HEK293 (cell line): Measurements from ENCODE around the gene DNAAF8.

Experiments used
- BCL11A ChIP-seq: fragments of 450-650 bp; formaldehyde crosslinking; IDR thresholded peaks from 2 replicates; pipeline ENCODE4 v1.5.1; 2016; ENCODE audit warnings: low read depth, missing biosample characterization, missing genetic modification characterization
- EGR2 ChIP-seq: fragments of 450-650 bp; formaldehyde crosslinking; IDR thresholded peaks from 2 replicates; pipeline ENCODE4 v1.5.1; 2016; ENCODE audit warnings: low read depth, missing biosample characterization, missing genetic modification characterization
- GLIS2 ChIP-seq: fragments of 450-650 bp; formaldehyde crosslinking; IDR thresholded peaks from 2 replicates; pipeline ENCODE4 v1.5.1; 2016; ENCODE audit warnings: missing biosample characterization, missing genetic modification characterization
- HOXC10 ChIP-seq: sonication (generic); formaldehyde crosslinking; IDR thresholded peaks from 2 replicates; pipeline ENCODE4 v1.8.1; 2023; ENCODE audit warnings: mild to moderate bottlenecking, missing genetic modification reagents
- KLF1 ChIP-seq: fragments of 450-650 bp; formaldehyde crosslinking; IDR thresholded peaks from 2 replicates; pipeline ENCODE4 v1.5.1; 2016; ENCODE audit warnings: missing biosample characterization, missing genetic modification characterization
- KLF7 ChIP-seq: fragments of 450-650 bp; formaldehyde crosslinking; IDR thresholded peaks from 2 replicates; pipeline ENCODE4 v1.5.1; 2016; ENCODE audit warnings: missing biosample characterization, missing genetic modification characterization, borderline replicate concordance
- KLF8 ChIP-seq: fragments of 450-650 bp; formaldehyde crosslinking; IDR thresholded peaks from 2 replicates; pipeline ENCODE4 v1.5.1; 2016; ENCODE audit warnings: missing biosample characterization, missing genetic modification characterization
- PATZ1 ChIP-seq: fragments of 450-650 bp; formaldehyde crosslinking; IDR thresholded peaks from 2 replicates; pipeline ENCODE4 v1.5.1; 2016; ENCODE audit warnings: missing biosample characterization, missing genetic modification characterization
- PRDM6 ChIP-seq: fragments of 450-650 bp; formaldehyde crosslinking; IDR thresholded peaks from 2 replicates; pipeline ENCODE4 v1.5.1; 2017; ENCODE audit warnings: missing biosample characterization, missing genetic modification characterization
- SETDB1 ChIP-seq: IDR thresholded peaks from one replicate; pipeline ENCODE4 v1.6.1; 2017; ENCODE audit warnings: mild to moderate bottlenecking, low read length, moderate library complexity, mixed read lengths; ENCODE audit not compliant: insufficient read length
- SP2 ChIP-seq: fragments of 450-650 bp; formaldehyde crosslinking; IDR thresholded peaks from 2 replicates; pipeline ENCODE4 v1.5.1; 2016; ENCODE audit warnings: missing biosample characterization, missing genetic modification characterization
- YY1 ChIP-seq: fragments of 450-650 bp; formaldehyde crosslinking; IDR thresholded peaks from 2 replicates; pipeline ENCODE4 v1.5.1; 2018; ENCODE audit warnings: missing biosample characterization, missing genetic modification characterization
- ZBTB21 ChIP-seq: fragments of 450-650 bp; formaldehyde crosslinking; IDR thresholded peaks from 2 replicates; pipeline ENCODE4 v1.5.1; 2017; ENCODE audit warnings: missing biosample characterization, missing genetic modification characterization
- ZBTB48 ChIP-seq: fragments of 450-650 bp; formaldehyde crosslinking; IDR thresholded peaks from 2 replicates; pipeline ENCODE4 v1.5.1; 2016; ENCODE audit warnings: missing biosample characterization, missing genetic modification characterization
- ZFHX2 ChIP-seq: fragments of 450-650 bp; formaldehyde crosslinking; conservative IDR thresholded peaks from 2 replicates; pipeline ENCODE4 v1.5.1; 2016; ENCODE audit warnings: missing biosample characterization, missing genetic modification characterization
- ZFP37 ChIP-seq: fragments of 450-650 bp; formaldehyde crosslinking; IDR thresholded peaks from 2 replicates; pipeline ENCODE4 v1.5.1; 2016; ENCODE audit warnings: missing biosample characterization, missing genetic modification characterization
- ZNF175 ChIP-seq: fragments of 450-650 bp; formaldehyde crosslinking; IDR thresholded peaks from 2 replicates; pipeline ENCODE4 v1.5.1; 2016; ENCODE audit warnings: missing biosample characterization, missing genetic modification characterization
- ZNF223 ChIP-seq: fragments of 450-650 bp; formaldehyde crosslinking; IDR thresholded peaks from 2 replicates; pipeline ENCODE4 v1.5.1; 2016; ENCODE audit warnings: missing biosample characterization, missing genetic modification characterization
- ZNF274 ChIP-seq, 2 experiments: fragments of 200-500 bp in 1 of 2; fragments of 450-650 bp in 1 of 2; sonication (Bioruptor generic) in 1 of 2; formaldehyde crosslinking in 1 of 2; IDR thresholded peaks; 2 replicates each; pipeline versions ENCODE4 v1.5.1 to v1.6.1; 2014 to 2016; ENCODE audit warnings: borderline replicate concordance in 1 of 2, inconsistent platforms in 1 of 2, low read length in 1 of 2, missing biosample characterization in 1 of 2, missing genetic modification characterization in 1 of 2
- ZNF324 ChIP-seq: fragments of 450-650 bp; formaldehyde crosslinking; IDR thresholded peaks from 2 replicates; pipeline ENCODE4 v1.5.1; 2016; ENCODE audit warnings: missing biosample characterization, missing genetic modification characterization
- ZNF48 ChIP-seq: fragments of 450-650 bp; formaldehyde crosslinking; IDR thresholded peaks from 2 replicates; pipeline ENCODE4 v1.5.1; 2016; ENCODE audit warnings: missing biosample characterization, missing genetic modification characterization
- ZNF549 ChIP-seq: fragments of 450-650 bp; IDR thresholded peaks from 2 replicates; pipeline ENCODE4 v1.5.1; 2018; ENCODE audit warnings: missing biosample characterization, missing genetic modification characterization, mild to moderate bottlenecking, inconsistent platforms, moderate library complexity
- ZNF555 ChIP-seq: fragments of 450-650 bp; formaldehyde crosslinking; conservative IDR thresholded peaks from 2 replicates; pipeline ENCODE4 v1.5.1; 2017; ENCODE audit warnings: missing biosample characterization, mild to moderate bottlenecking, missing genetic modification characterization, inconsistent platforms
- ZNF600 ChIP-seq: fragments of 450-650 bp; formaldehyde crosslinking; IDR thresholded peaks from 2 replicates; pipeline ENCODE4 v1.5.1; 2016; ENCODE audit warnings: missing biosample characterization, missing genetic modification characterization
- ZNF624 ChIP-seq: fragments of 450-650 bp; formaldehyde crosslinking; IDR thresholded peaks from 2 replicates; pipeline ENCODE4 v1.5.1; 2017; ENCODE audit warnings: missing biosample characterization, missing genetic modification characterization
- ZNF629 ChIP-seq: fragments of 450-650 bp; formaldehyde crosslinking; IDR thresholded peaks from 2 replicates; pipeline ENCODE4 v1.5.1; 2017; ENCODE audit warnings: missing biosample characterization, missing genetic modification characterization
- ZNF704 ChIP-seq: fragments of 450-650 bp; formaldehyde crosslinking; IDR thresholded peaks from 2 replicates; pipeline ENCODE4 v1.5.1; 2016; ENCODE audit warnings: missing biosample characterization, missing genetic modification characterization
- ZNF76 ChIP-seq: fragments of 450-650 bp; formaldehyde crosslinking; IDR thresholded peaks from 2 replicates; pipeline ENCODE4; 2016; ENCODE audit warnings: low read depth, missing biosample characterization, missing genetic modification characterization, borderline replicate concordance
- ZNF776 ChIP-seq: fragments of 450-650 bp; formaldehyde crosslinking; IDR thresholded peaks from 2 replicates; pipeline ENCODE4 v1.5.0; 2017; ENCODE audit warnings: missing biosample characterization, missing genetic modification characterization, borderline replicate concordance
- ZSCAN16 ChIP-seq: fragments of 450-650 bp; formaldehyde crosslinking; IDR thresholded peaks from 2 replicates; pipeline ENCODE4 v1.5.1; 2016; ENCODE audit warnings: missing biosample characterization, missing genetic modification characterization
- ZSCAN18 ChIP-seq: fragments of 450-650 bp; formaldehyde crosslinking; IDR thresholded peaks from 2 replicates; pipeline ENCODE4 v1.5.1; 2016; ENCODE audit warnings: missing biosample characterization, missing genetic modification characterization
- ZSCAN23 ChIP-seq: fragments of 450-650 bp; formaldehyde crosslinking; IDR thresholded peaks from 2 replicates; pipeline ENCODE4 v1.5.1; 2016; ENCODE audit warnings: missing biosample characterization, missing genetic modification characterization

Gene DNAAF8

GRCh38 chr16:4768549-4769305, 34.4 kb downstream of the DNAAF8 start (continued):
- TF ChIP-seq ZNF274 (IDR thresholded peaks at IDR 0.05; ENCODE audit: low read length) (no peak), ZNF274 (tag by site-specific recombination; IDR thresholded peaks at IDR 0.05; ENCODE audit: borderline replicate concordance) (no peak), PATZ1 (tag by site-specific recombination) (peak; percentile 62), ZSCAN18 (tag by site-specific recombination) (no peak), ZNF175 (tag by site-specific recombination) (no peak), ZSCAN16 (no peak), ZNF223 (tag by site-specific recombination) (no peak), SETDB1 (no peak), KLF1 (tag by site-specific recombination) (0 out of 2 replicates have a peak, but pooled peaks have one; percentile 13), YY1 (tag by site-specific recombination) (peak; percentile 43; the same call in 1 of the 2 replicates), ZNF48 (tag by site-specific recombination) (no peak), ZNF704 (tag by site-specific recombination) (no peak), ZNF555 (tag by site-specific recombination) (no peak), ZNF776 (no peak), GLIS2 (tag by site-specific recombination) (peak; percentile 76), EGR2 (tag by site-specific recombination) (peak; percentile 37), ZFHX2 (peak; percentile 17; the same call in 1 of the 2 replicates), ZBTB21 (0 out of 2 replicates have a peak, but pooled peaks have one; percentile 11), ZFP37 (tag by site-specific recombination) (0 out of 2 replicates have a peak, but pooled peaks have one; percentile 26), ZSCAN23 (tag by site-specific recombination) (no peak), ZNF624 (tag by site-specific recombination) (no peak), ZNF76 (peak; percentile 93), ZNF324 (tag by site-specific recombination) (peak; percentile 35; the same call in 1 of the 2 replicates), SP2 (tag by site-specific recombination) (peak; percentile 86), BCL11A (tag by site-specific recombination) (no peak), ZBTB48 (tag by site-specific recombination) (no peak), ZNF549 (tag by site-specific recombination) (no peak), KLF8 (0 out of 2 replicates have a peak, but pooled peaks have one; percentile 31), ZNF629 (tag by site-specific recombination) (0 out of 2 replicates have a peak, but pooled peaks have one; percentile 36), KLF7 (tag by site-specific recombination) (no peak), ZNF600 (tag by site-specific recombination) (peak; percentile 87; the same call in 1 of the 2 replicates), PRDM6 (tag by site-specific recombination) (no peak), HOXC10 (CRISPR knock-in tag) (no peak)
